C4-2B (cell line): ENCODE data around the gene CRACR2B.
A peak's percentile ranks its signal among the peaks of the same experiment; 100 is the strongest.

Experiments
- H3K27ac ChIP-seq: fragments of 450-650 bp; 2 replicates; pipeline ENCODE4 v1.5.1; 2017
- ZFX ChIP-seq: fragments of 450-650 bp; IDR thresholded peaks from 2 replicates; pipeline ENCODE4 v1.6.1; 2017
- TF ChIP-seq, protein P1 (sequence below): fragments of 450-650 bp; conservative IDR thresholded peaks from 2 replicates; pipeline ENCODE4 v1.5.1; 2017; ENCODE audit warnings: mild to moderate bottlenecking

The CRACR2B gene

DNA sequence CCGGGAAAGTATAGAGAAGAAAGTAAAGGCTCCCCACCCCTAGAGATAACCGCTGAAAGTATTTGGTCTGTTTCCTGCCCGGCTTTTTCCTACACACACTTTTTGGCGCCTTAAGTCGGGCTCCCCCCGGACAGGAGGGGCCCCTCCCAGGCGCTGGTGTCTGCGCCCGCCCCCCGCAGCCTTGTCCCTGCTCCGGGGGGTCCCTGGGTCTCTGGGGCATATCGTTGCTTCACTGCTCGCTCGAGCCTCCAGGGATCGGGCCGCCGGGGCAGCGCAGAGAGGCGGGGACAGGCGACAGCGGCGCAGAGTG, 928 bp upstream of the CRACR2B start:
- peak overlapping the region; percentile 98 for H3K27ac ChIP-seq
- no peak for TF ChIP-seq ZFX
- TF ChIP-seq, protein P1, sequence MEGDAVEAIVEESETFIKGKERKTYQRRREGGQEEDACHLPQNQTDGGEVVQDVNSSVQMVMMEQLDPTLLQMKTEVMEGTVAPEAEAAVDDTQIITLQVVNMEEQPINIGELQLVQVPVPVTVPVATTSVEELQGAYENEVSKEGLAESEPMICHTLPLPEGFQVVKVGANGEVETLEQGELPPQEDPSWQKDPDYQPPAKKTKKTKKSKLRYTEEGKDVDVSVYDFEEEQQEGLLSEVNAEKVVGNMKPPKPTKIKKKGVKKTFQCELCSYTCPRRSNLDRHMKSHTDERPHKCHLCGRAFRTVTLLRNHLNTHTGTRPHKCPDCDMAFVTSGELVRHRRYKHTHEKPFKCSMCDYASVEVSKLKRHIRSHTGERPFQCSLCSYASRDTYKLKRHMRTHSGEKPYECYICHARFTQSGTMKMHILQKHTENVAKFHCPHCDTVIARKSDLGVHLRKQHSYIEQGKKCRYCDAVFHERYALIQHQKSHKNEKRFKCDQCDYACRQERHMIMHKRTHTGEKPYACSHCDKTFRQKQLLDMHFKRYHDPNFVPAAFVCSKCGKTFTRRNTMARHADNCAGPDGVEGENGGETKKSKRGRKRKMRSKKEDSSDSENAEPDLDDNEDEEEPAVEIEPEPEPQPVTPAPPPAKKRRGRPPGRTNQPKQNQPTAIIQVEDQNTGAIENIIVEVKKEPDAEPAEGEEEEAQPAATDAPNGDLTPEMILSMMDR = no peak

DNA sequence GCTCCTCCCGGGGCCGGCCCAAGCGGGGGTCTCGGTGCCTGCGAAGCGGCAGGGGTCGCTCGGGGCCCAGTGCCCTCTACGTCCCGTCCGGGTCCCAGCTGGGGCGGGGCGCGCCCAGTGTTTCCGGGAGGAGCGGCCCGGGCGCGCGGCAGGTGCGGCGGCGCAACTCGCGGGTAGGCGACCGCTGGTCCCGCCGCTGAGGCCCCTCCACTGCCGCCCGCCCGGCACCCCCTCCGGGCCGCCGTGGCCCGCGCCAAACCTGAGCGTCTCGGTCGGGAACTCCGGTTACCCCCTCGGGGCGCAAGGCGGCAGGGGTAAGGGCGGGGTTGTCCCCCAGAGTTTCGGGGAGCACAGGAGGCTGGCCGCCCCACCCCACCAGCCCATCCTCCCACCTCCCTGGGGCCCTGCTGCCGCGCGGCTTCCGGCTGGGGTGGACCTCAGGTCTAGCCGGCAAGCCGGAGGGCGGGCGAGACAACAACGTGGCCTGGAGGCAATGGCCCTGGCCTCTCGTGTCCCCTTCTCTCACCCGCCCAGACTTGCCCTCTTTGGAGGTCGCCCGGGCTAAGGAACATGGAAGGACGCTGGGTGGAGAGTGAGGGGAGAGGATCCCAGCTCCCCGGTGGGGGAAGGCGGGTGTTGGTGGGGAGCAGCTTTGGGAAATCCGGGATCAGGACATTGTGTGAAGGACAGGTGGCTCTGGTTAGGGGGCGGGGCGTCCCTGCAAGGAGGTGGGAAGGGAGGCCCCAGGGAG, 398 bp upstream of the CRACR2B start:
- TF ChIP-seq ZFX = peak; percentile 51
- TF ChIP-seq, protein P1 = no peak
- peak overlapping the region; percentile 98 for H3K27ac ChIP-seq

GRCh38 chr11:828506-829175, 922 bp downstream of the CRACR2B start:
- H3K27ac ChIP-seq = peak overlapping the region; percentile 98
- no peak for TF ChIP-seq ZFX
- TF ChIP-seq, protein P1 = no peak

- TF ChIP-seq, protein P1 = no peak
- no peak for TF ChIP-seq ZFX
- H3K27ac ChIP-seq = peak overlapping the region; percentile 98
Measured at GRCh38 chr11:829176-829846, 1.6 kb downstream of the CRACR2B start.

DNA sequence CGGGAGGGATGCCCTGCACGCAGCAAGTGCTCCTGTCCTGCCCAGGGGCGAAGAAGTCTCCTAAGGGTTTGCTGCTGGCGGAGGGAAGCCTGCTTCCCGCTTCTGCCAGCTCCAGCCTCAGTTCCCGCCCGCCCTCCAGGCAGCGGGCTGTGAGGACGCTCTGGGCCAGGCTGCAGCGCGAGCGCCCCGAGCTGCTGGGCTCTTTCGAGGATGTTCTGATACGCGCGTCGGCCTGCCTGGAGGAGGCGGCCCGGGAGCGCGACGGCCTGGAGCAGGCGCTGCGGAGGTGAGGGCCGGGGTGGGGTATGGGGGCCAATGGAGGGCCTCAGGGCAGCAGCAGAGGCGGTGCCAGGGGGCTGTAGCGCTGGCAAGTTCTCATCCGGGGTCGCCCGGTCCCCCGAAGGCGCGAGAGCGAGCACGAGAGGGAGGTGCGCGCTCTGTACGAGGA, 2.2 kb downstream of the CRACR2B start:
- no peak for TF ChIP-seq ZFX
- TF ChIP-seq, protein P1 = no peak
- H3K27ac ChIP-seq = no peak overlapping the region; the same call in 1 of the 2 replicates

- TF ChIP-seq, protein P1 = no peak
- TF ChIP-seq ZFX = no peak
- H3K27ac ChIP-seq = no peak overlapping the region
Measured at GRCh38 chr11:830295-831117, 2.8 kb downstream of the CRACR2B start.
